GM12878 (cell line): ENCODE results near the gene MSX1. TPM values are rescaled to one million over a fixed set of nuclear protein-coding genes. Genes with fewer than 3 reads are reported as not detected.

Experiments
- ATAC-seq: fragments of 200-7000 bp; cut with Tn5 transposase; 3 replicates; pipeline ENCODE4 v1.9.1; 2020; ENCODE audit warnings: mild to moderate bottlenecking, moderate library complexity
- BruUV-seq: library from RNA; stranded (reverse); fragments of 400-500 nt; replicated peaks from 2 replicates; lab custom pipeline; 2021; lab: Mats Ljungman, UMichigan
- CTCF ChIA-PET: fragments of 300-600 bp; sonication (Branson Sonifier 250); formaldehyde crosslinking; extraction: SDS; loops from one replicate; lab custom pipeline; 2021; ENCODE audit warnings: inconsistent platforms; lab: Yijun Ruan, JAX
- POLR2A ChIA-PET: fragments of 350-600 bp; formaldehyde crosslinking; extraction: SDS; loops from one replicate; lab custom pipeline; 2021; ENCODE audit warnings: inconsistent platforms; lab: Charles Lee
- RAD21 ChIA-PET: fragments of 300-600 bp; sonication (Branson Sonifier 250); formaldehyde crosslinking; loops from one replicate; lab custom pipeline; 2023; ENCODE audit warnings: antibody characterized with exemption; ENCODE audit not compliant: unreplicated experiment; lab: Charles Lee
- SMC1A ChIA-PET: fragments of 300-600 bp; sonication (Branson Sonifier 250); formaldehyde crosslinking; loops from one replicate; lab custom pipeline; 2023; ENCODE audit not compliant: unreplicated experiment, uncharacterized antibody; lab: Charles Lee
- DNase-seq: peaks from one replicate; pipeline ENCODE4 v3.0.0-alpha.2; 2011; ENCODE audit warnings: low read depth, low spot score
- FAIRE-seq: peaks from 3 replicates; lab custom pipeline; 2011; peaks lifted over from hg19 to GRCh38; lab: Jason Lieb, UNC
- H2AFZ ChIP-seq: 2 replicates; pipeline ENCODE4 v1.6.0; 2011; ENCODE audit warnings: low read depth, low read length, control low read depth; ENCODE audit not compliant: control insufficient read depth
- H3K27ac ChIP-seq: 2 replicates; pipeline ENCODE4 v1.5.1; 2011; ENCODE audit warnings: control low read depth; ENCODE audit not compliant: control insufficient read depth, insufficient read depth
- H3K27me3 ChIP-seq, 2 experiments: replicated peaks in 1 of 2; 2 replicates each; pipeline versions ENCODE4 v1.6.0 to v1.6.1; 2011; ENCODE audit warnings: low read length in 1 of 2; ENCODE audit not compliant: control insufficient read depth in 2 of 2, insufficient read depth in 2 of 2
- H3K36me3 ChIP-seq, 2 experiments: 2 replicates each; pipeline ENCODE4 v1.5.1; 2011; ENCODE audit warnings: low read length in 1 of 2; ENCODE audit not compliant: control insufficient read depth in 2 of 2, insufficient read depth in 2 of 2
- H3K4me1 ChIP-seq: 2 replicates; pipeline ENCODE4 v1.6.1; 2011; ENCODE audit warnings: mild to moderate bottlenecking, low read length, moderate library complexity, mixed read lengths; ENCODE audit not compliant: control insufficient read depth, insufficient read depth
- H3K4me2 ChIP-seq: 2 replicates; pipeline ENCODE4 v1.6.0; 2011; ENCODE audit warnings: control low read depth; ENCODE audit not compliant: control insufficient read depth, insufficient read depth
- H3K4me3 ChIP-seq: fragments of 200-600 bp; sonication (generic); 2 replicates; pipeline ENCODE4 v1.5.1; 2016
- H3K79me2 ChIP-seq: 2 replicates; pipeline ENCODE4 v1.6.0; 2011; ENCODE audit warnings: low read length; ENCODE audit not compliant: control insufficient read depth, insufficient read depth
- H3K9ac ChIP-seq: 2 replicates; pipeline ENCODE4 v1.8.0; 2011; ENCODE audit warnings: low read length, control low read depth, mixed read lengths; ENCODE audit not compliant: control insufficient read depth, insufficient read depth
- H3K9me3 ChIP-seq: replicated peaks from 3 replicates; pipeline ENCODE4 v1.5.1; 2011; ENCODE audit warnings: mild to moderate bottlenecking, low read length; ENCODE audit not compliant: control insufficient read depth, insufficient read depth
- H4K20me1 ChIP-seq: 2 replicates; pipeline ENCODE4 v1.6.0; 2011; ENCODE audit not compliant: control insufficient read depth, insufficient read depth
- ASH2L ChIP-seq: fragments of 300-600, 200-600 bp; sonication (generic); IDR thresholded peaks from 2 replicates; pipeline ENCODE4 v1.6.1; 2017; ENCODE audit warnings: low read depth, mild to moderate bottlenecking, borderline replicate concordance
- BCL11A ChIP-seq: IDR thresholded peaks from 2 replicates; pipeline ENCODE4 v1.6.1; 2011; ENCODE audit warnings: low read depth, low read length
- DPF2 ChIP-seq: fragments of 450-650 bp; IDR thresholded peaks from 2 replicates; pipeline ENCODE4 v1.6.1; 2017; ENCODE audit warnings: mild to moderate bottlenecking
- ESRRA ChIP-seq: IDR thresholded peaks from 2 replicates; pipeline ENCODE4 v1.6.1; 2012; ENCODE audit warnings: mild to moderate bottlenecking, low read length, improper control_type of control experiment
- KAT2A ChIP-seq: conservative IDR thresholded peaks from 2 replicates; pipeline ENCODE4 v1.6.1; 2011; ENCODE audit warnings: low read depth, low read length; ENCODE audit not compliant: control insufficient read depth
- POLR2AphosphoS5 ChIP-seq: IDR thresholded peaks from 2 replicates; pipeline ENCODE4 v1.6.1; 2011; ENCODE audit warnings: mild to moderate bottlenecking, low read length, inconsistent platforms
- RELA ChIP-seq: fragments of 450-650 bp; IDR thresholded peaks from 2 replicates; pipeline ENCODE4 v1.8.0; 2014; ENCODE audit warnings: borderline replicate concordance; ENCODE audit not compliant: partially characterized antibody
- RFX5 ChIP-seq: IDR thresholded peaks from 2 replicates; pipeline ENCODE4 v1.6.1; 2011; ENCODE audit warnings: low read depth, low read length, improper control_type of control experiment
- SUPT20H ChIP-seq: IDR thresholded peaks from 2 replicates; pipeline ENCODE4 v1.6.1; 2011; ENCODE audit warnings: low read depth, mild to moderate bottlenecking, low read length, moderate library complexity, borderline replicate concordance; ENCODE audit not compliant: control insufficient read depth
- ZNF622 ChIP-seq: fragments of 450-650 bp; IDR thresholded peaks from 2 replicates; pipeline ENCODE4 v1.6.1; 2017; ENCODE audit warnings: mild to moderate bottlenecking, inconsistent platforms
- in situ Hi-C: fragments of 300-500 bp; cut with MboI; formaldehyde crosslinking; loops from 9 replicates; pipeline ENCODE4 v1.14.3; 2018; ENCODE audit warnings: mixed read lengths
- intact Hi-C: fragments of 100-400 bp; cut with micrococcal nuclease; formaldehyde crosslinking; loops from one replicate; pipeline ENCODE4 v1.14.2; 2022; ENCODE audit not compliant: unreplicated experiment
- polyA plus RNA-seq, 11 experiments: library from polyadenylated mRNA; depleted of rRNA in 4 of 11; unstranded in 6 of 11; stranded (reverse) in 5 of 11; fragments of >200 nt; fragmentation: Nextera tagmentation in 4 of 11; fragmentation: Illumina TruSeq in 1 of 11; extraction: Ambion mirVana in 4 of 11; extraction: Trizol in 1 of 11; gene quantifications; 1 replicate in 1 of 11; 2 replicates in 10 of 11; pipeline versions ENCODE4 v1.2.1 to v1.2.3, GENCODE V29; 2011 to 2016; ENCODE audit warnings: inconsistent platforms in 2 of 11, missing spikeins in 2 of 11, low read depth in 1 of 11
- total RNA-seq, 4 experiments: library from RNA; depleted of rRNA in 3 of 4; stranded (reverse); fragments of >200 nt in 3 of 4; fragmentation: Illumina TruSeq in 1 of 4; extraction: Trizol in 1 of 4; gene quantifications; 2 replicates each; pipeline versions ENCODE4 v1.2.1 to v1.2.3, GENCODE V29; 2013 to 2021
- TF ChIP-seq, protein P1 (sequence below): IDR thresholded peaks from 2 replicates; pipeline ENCODE4 v1.6.1; 2011; ENCODE audit warnings: borderline replicate concordance, low read depth, mild to moderate bottlenecking, moderate library complexity, mixed read lengths, low read length; ENCODE audit not compliant: insufficient read depth; ENCODE audit errors: extremely low read length
- TF ChIP-seq, protein P2 (sequence below): fragments of 150-350 bp; IDR thresholded peaks from 2 replicates; pipeline ENCODE4 v1.6.1; 2014; ENCODE audit warnings: mild to moderate bottlenecking, low read depth, low read length
- TF ChIP-seq, protein P3 (sequence below): fragments of 450-650 bp; IDR thresholded peaks from 2 replicates; pipeline ENCODE4 v1.6.1; 2014; ENCODE audit warnings: mild to moderate bottlenecking
- TF ChIP-seq, protein P4 (sequence below): fragments of 450-650 bp; IDR thresholded peaks from 2 replicates; pipeline ENCODE4 v1.6.1; 2018; ENCODE audit warnings: borderline replicate concordance, mild to moderate bottlenecking; ENCODE audit not compliant: partially characterized antibody

The MSX1 gene
- total and polyA plus RNA-seq, 10 of the 15 experiments (the other 5 are each of a cell fraction or from before 2014, with no cell fraction given), result 0.04 to 0.56 (median 0.15) TPM; not detected in 2

DNA sequence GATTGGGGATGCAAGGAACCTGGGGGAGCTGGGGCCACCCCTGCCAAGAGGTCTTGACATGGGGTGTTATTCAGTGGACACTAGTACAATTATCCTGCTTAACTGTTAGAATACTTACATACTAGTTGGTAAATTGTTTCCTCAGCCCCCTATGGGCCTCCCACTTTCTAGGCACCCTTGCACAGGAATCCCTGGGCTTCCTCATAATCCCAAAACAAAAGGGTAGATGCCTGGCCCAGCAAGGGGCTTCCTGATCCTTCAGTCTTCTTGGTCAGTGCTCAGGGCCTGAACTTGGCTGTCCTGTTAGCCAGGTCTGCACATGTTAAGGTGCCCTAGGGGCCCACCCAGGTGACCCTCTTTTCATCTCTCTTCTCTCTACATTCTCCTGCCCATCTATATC is 48.7 kb upstream of the MSX1 start:
- RAD21 ChIA-PET, result no interaction called here

More for the DNA sequence above, 48.7 kb upstream of the MSX1 start:
- H3K27me3 ChIP-seq, result no peaks in the 10 kb centered on the region
- no peaks in the 10 kb centered on the region for H4K20me1 ChIP-seq
- intact Hi-C loops, result no loop called here
- no peaks in the 10 kb centered on the region for H3K4me1 ChIP-seq
- no peak overlapping the region for H3K9ac ChIP-seq
- POLR2A ChIA-PET, result no interaction called here
- no peak overlapping the region for H3K4me2 ChIP-seq
- DNase-seq (no peak), ATAC-seq (no peak), FAIRE-seq (no peak)
- H3K4me3 ChIP-seq, result no peak overlapping the region
- H2AFZ ChIP-seq, result no peak overlapping the region
- no TSS peak for BruUV-seq
- no peaks in the 10 kb centered on the region for H3K79me2 ChIP-seq
- no peak overlapping the region for H3K27ac ChIP-seq
- no peaks in the 10 kb centered on the region for H3K36me3 ChIP-seq
- SMC1A ChIA-PET, result no interaction called here
- in situ Hi-C loops, result no loop called here
- CTCF ChIA-PET, result no interaction called here
- TF ChIP-seq SUPT20H (no peak), DPF2 (no peak), RFX5 (no peak), ZNF622 (no peak), POLR2AphosphoS5 (no peak), RELA (no peak), ASH2L (no peak), BCL11A (no peak), KAT2A (no peak), ESRRA (no peak)
- TF ChIP-seq, protein P1, sequence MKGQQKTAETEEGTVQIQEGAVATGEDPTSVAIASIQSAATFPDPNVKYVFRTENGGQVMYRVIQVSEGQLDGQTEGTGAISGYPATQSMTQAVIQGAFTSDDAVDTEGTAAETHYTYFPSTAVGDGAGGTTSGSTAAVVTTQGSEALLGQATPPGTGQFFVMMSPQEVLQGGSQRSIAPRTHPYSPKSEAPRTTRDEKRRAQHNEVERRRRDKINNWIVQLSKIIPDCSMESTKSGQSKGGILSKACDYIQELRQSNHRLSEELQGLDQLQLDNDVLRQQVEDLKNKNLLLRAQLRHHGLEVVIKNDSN, result no peak
- TF ChIP-seq, protein P2, sequence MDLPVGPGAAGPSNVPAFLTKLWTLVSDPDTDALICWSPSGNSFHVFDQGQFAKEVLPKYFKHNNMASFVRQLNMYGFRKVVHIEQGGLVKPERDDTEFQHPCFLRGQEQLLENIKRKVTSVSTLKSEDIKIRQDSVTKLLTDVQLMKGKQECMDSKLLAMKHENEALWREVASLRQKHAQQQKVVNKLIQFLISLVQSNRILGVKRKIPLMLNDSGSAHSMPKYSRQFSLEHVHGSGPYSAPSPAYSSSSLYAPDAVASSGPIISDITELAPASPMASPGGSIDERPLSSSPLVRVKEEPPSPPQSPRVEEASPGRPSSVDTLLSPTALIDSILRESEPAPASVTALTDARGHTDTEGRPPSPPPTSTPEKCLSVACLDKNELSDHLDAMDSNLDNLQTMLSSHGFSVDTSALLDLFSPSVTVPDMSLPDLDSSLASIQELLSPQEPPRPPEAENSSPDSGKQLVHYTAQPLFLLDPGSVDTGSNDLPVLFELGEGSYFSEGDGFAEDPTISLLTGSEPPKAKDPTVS, result no peak
- TF ChIP-seq, protein P3, sequence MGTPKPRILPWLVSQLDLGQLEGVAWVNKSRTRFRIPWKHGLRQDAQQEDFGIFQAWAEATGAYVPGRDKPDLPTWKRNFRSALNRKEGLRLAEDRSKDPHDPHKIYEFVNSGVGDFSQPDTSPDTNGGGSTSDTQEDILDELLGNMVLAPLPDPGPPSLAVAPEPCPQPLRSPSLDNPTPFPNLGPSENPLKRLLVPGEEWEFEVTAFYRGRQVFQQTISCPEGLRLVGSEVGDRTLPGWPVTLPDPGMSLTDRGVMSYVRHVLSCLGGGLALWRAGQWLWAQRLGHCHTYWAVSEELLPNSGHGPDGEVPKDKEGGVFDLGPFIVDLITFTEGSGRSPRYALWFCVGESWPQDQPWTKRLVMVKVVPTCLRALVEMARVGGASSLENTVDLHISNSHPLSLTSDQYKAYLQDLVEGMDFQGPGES, result no peak
- TF ChIP-seq, protein P4, sequence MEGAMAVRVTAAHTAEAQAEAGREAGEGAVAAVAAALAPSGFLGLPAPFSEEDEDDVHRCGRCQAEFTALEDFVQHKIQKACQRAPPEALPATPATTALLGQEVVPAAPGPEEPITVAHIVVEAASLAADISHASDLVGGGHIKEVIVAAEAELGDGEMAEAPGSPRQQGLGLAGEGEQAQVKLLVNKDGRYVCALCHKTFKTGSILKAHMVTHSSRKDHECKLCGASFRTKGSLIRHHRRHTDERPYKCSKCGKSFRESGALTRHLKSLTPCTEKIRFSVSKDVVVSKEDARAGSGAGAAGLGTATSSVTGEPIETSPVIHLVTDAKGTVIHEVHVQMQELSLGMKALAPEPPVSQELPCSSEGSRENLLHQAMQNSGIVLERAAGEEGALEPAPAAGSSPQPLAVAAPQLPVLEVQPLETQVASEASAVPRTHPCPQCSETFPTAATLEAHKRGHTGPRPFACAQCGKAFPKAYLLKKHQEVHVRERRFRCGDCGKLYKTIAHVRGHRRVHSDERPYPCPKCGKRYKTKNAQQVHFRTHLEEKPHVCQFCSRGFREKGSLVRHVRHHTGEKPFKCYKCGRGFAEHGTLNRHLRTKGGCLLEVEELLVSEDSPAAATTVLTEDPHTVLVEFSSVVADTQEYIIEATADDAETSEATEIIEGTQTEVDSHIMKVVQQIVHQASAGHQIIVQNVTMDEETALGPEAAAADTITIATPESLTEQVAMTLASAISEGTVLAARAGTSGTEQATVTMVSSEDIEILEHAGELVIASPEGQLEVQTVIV, result no peak
- no peaks in the 10 kb centered on the region; the same call in 2 of the 3 replicates for H3K9me3 ChIP-seq
